ENCODE measurements around the gene DLX6.

Gene DLX6

DNA sequence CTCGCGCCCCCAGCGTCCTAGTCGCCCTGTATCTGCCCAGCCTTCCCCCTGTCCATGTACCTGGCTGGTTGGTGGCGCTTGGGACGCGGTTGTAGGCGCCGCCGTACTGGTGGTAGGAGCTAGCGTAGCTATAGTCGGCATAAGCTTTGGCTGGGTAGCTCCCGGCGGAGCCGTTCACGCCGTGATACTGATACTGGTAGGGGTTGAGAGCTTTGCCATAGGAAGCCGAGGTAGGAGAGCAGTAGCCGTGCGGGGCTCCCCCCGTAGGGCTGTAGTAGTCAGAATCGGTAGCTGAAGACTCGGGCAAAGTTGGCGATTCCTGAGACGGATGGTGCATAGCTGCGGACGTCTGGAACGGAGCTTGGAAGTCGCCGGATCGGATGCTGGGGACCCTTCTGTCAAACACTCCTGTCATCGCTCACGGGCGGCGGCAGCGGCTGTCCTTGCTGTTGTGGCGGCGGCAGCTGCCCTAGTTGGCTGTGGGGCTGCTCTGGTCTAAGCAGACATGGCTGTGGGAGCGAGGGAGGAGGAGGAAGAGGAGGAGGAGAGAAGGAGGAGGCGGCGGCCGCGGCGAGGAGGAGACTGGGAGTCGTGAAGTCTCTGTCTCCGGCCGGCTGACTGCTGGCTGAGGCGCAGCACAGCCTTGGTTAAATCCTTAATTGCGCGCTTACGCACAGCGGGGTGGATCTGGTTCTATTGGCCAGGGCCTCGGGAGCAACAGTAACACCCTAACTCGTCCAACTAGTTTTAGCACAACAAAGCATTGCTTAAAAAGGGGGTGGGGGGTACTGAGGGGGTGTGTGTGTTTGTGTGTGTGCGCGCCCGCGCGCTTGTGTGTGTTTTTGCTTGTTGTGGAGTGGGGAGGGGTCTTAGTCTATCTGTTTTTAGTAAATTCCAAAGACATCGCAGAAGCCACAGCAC is 19.1 kb downstream of the DLX6 start, which contains the start of gene DLX5:
TSS of gene DLX5 (minus strand) at position 623 of the 921 bp plus-strand sequence. CDS start at position 415, 208 bp downstream.
- Histone ChIP-seq H3K4me1 (peaks cover 0 to 55% (median 24%) of the 10 kb centered on the region in 4 donors), H3K27me3 (peaks cover 0 to 75% of the 10 kb centered on the region in 2 donors)

DNA sequence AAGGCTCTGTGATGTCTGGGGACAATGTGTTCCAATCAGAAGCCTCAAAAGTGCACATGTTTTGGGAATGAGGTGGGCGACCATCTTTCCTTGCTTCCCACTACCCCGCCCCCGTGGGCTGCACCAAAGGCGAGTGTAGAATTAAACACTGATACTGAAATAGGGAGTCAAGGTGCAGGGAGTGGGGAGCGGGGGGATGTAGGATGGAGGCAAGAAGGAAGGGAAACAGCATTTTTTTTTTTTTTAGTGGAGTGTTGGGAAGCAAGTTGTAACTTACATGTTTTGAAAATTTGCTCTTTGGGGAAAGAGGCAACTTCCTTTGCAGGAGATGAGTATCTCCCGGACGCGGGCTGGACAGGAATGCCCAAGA is 19.8 kb downstream of the DLX6 start:
- DNase-seq = no peak
- TF ChIP-seq, protein P1, sequence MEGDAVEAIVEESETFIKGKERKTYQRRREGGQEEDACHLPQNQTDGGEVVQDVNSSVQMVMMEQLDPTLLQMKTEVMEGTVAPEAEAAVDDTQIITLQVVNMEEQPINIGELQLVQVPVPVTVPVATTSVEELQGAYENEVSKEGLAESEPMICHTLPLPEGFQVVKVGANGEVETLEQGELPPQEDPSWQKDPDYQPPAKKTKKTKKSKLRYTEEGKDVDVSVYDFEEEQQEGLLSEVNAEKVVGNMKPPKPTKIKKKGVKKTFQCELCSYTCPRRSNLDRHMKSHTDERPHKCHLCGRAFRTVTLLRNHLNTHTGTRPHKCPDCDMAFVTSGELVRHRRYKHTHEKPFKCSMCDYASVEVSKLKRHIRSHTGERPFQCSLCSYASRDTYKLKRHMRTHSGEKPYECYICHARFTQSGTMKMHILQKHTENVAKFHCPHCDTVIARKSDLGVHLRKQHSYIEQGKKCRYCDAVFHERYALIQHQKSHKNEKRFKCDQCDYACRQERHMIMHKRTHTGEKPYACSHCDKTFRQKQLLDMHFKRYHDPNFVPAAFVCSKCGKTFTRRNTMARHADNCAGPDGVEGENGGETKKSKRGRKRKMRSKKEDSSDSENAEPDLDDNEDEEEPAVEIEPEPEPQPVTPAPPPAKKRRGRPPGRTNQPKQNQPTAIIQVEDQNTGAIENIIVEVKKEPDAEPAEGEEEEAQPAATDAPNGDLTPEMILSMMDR (IDR thresholded peaks at IDR 0.05) = no peak
- no peaks in the 10 kb centered on the region for H3K9me3 ChIP-seq
- H3K36me3 ChIP-seq = no peaks in the 10 kb centered on the region
- peaks cover 0 to 55% (median 24%) of the 10 kb centered on the region in 4 donors for H3K4me1 ChIP-seq
- intact Hi-C loops (cut with DNase I; ENCODE audit: low total_unique reads) = loop anchor here (5.0 to 10.0 kb wide), 3 partner anchors 310 to 1103 kb away; no protein-coding TSS in a partner anchor
- H3K4me3 ChIP-seq = peak overlapping the region; percentile 42 to 47
- H3K27me3 ChIP-seq = peaks cover 0 to 69% of the 10 kb centered on the region in 2 donors
- H3K27ac ChIP-seq = no peak overlapping the region

More for the DNA sequence above, 19.1 kb downstream of the DLX6 start, which contains the start of gene DLX5:
- peak in 1 of 2 donors; percentile 61 for DNase-seq
- intact Hi-C loops (cut with DNase I; ENCODE audit: low total_unique reads) = loop anchor here (5.0 to 10.0 kb wide), 3 partner anchors 310 to 1102 kb away; no protein-coding TSS in a partner anchor
- Histone ChIP-seq H3K4me3 (peak within 1 kb of the TSS; percentile 42 to 47), H3K27ac (no peak within 1 kb of the TSS), H3K36me3 (no peaks in the 10 kb centered on the region), H3K9me3 (no peaks in the 10 kb centered on the region)
- TF ChIP-seq, protein P1 (IDR thresholded peaks at IDR 0.05) = no peak

DNA sequence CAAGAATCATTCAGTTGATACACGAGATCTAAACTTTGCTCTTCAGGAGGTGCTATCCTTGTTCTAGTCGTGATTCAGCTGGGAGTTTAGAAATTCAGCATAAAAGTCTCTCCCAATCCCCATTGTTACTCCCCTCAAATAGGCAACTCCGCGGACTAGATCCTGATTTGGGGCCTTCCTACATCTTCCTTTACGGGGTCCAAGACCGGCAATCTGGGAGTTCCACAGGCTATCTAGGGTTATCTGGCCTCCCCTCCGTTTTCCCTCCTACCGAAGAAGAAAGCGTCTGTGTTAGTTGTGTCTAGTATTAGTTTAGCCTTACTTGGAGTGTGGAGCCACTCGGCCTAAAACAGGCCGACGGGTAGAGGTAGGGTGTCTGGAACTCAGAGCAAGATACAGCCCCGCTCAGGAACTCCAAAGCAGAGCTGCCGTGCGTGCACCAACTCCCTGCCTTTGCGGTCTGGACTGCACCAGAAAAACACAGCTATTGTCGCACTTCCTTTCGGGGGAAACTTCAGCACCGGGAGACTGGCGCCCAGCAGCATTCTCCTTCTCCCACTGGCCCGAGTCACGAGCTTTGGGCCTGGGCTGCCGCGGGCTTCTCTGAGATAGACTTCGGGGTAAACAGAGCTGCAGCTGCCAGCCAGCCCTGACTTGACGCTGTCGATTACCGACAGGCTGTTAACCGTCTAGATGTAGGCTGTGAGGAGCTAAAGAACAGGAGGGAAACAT is 20.8 kb downstream of the DLX6 start:
- no peak overlapping the region for H3K27ac ChIP-seq
- peaks cover 0 to 58% of the 10 kb centered on the region in 2 donors for H3K27me3 ChIP-seq
- intact Hi-C loops (cut with DNase I; ENCODE audit: low total_unique reads) = loop anchor here (5.0 to 10.0 kb wide), 3 partner anchors 311 to 1104 kb away; no protein-coding TSS in a partner anchor
- H3K36me3 ChIP-seq = no peaks in the 10 kb centered on the region
- peaks cover 0 to 48% (median 20%) of the 10 kb centered on the region in 4 donors for H3K4me1 ChIP-seq
- TF ChIP-seq, protein P1 (IDR thresholded peaks at IDR 0.05) = no peak
- no peaks in the 10 kb centered on the region for H3K9me3 ChIP-seq
- no peak for DNase-seq
- peak overlapping the region in 1 of 2 donors; percentile 11 for H3K4me3 ChIP-seq

DNA sequence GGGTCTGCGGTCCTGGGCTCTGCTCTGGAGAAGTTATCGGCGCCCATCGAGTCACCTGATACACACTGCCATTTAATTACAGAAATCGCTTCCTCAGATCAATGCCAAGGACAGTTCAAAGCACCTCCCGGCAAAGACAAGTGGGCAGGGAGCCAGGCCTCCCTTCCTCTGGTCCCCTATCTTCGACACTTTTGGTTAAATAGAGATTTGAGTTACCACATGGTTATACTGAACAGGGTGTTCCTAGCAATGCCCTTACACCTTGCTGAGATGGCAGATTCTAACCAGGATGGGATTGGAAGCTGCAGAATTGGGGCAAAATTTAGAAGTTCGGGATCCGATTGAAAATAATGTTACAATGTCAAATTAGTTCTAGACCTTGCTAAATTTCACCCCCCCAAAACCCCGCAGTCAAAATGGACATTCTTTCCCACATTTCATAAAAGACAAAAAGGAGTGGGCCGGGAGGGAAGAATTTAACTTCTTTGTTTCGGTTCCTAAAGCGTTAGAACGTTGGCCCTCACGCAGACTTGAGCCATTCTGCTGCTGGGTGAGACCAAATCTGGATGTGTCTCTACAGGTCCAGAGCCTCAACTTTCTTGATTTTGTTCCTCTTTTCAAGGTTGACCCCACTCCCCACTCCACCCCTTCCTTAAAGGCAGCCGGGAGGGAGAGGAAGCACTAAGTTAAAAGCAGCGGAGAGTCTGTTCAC is 21.5 kb downstream of the DLX6 start:
- Histone ChIP-seq H3K27ac (no peak overlapping the region), H3K9me3 (no peaks in the 10 kb centered on the region), H3K4me3 (peak overlapping the region; percentile 29 to 47), H3K27me3 (peaks cover 0 to 51% of the 10 kb centered on the region in 2 donors), H3K36me3 (no peaks in the 10 kb centered on the region), H3K4me1 (peaks cover 0 to 44% (median 15%) of the 10 kb centered on the region in 4 donors)
- TF ChIP-seq, protein P1 (IDR thresholded peaks at IDR 0.05) = no peak
- no peak for DNase-seq
- intact Hi-C loops (cut with DNase I; ENCODE audit: low total_unique reads) = loop anchor here (5.0 to 10.0 kb wide), 3 partner anchors 312 to 1105 kb away; no protein-coding TSS in a partner anchor

Data from tibial artery (tissue), 4 donors.